HepG2 (cell line): ENCODE results near the gene ARL11. TPM values are rescaled to one million over a fixed set of nuclear protein-coding genes. Genes with fewer than 3 reads are reported as not detected.

Experiments
- ARID2 ChIP-seq: sonication (generic); formaldehyde crosslinking; IDR thresholded peaks from 2 replicates; pipeline ENCODE4 v1.8.1; 2022; ENCODE audit warnings: mild to moderate bottlenecking, missing genetic modification reagents, borderline replicate concordance
- ARNT2 ChIP-seq: sonication (generic); formaldehyde crosslinking; IDR thresholded peaks from 2 replicates; pipeline ENCODE4 v1.8.0; 2022; ENCODE audit warnings: mild to moderate bottlenecking, low read depth, missing genetic modification reagents, moderate library complexity
- CBX2 ChIP-seq, 2 experiments: fragments of 200-600 bp in 1 of 2; sonication (generic); formaldehyde crosslinking in 1 of 2; IDR thresholded peaks; 2 replicates each; pipeline versions ENCODE4 v1.7.0 to v1.8.1; 2018 to 2022; ENCODE audit warnings: low read depth in 2 of 2, low read length in 1 of 2, mild to moderate bottlenecking in 1 of 2, missing genetic modification reagents in 1 of 2
- CCAR2 ChIP-seq: fragments of 200-400 bp; formaldehyde crosslinking; optimal IDR thresholded peaks from 2 replicates; pipeline ENCODE3; 2018; ENCODE audit warnings: low read depth, mild to moderate bottlenecking, low read length, moderate library complexity
- CHD2 ChIP-seq: IDR thresholded peaks from 2 replicates; pipeline ENCODE4 v1.6.1; 2011; ENCODE audit warnings: low read depth, low read length, improper control_type of control experiment
- DMTF1 ChIP-seq: sonication (generic); formaldehyde crosslinking; IDR thresholded peaks from 2 replicates; pipeline ENCODE4 v1.4.0; 2020; ENCODE audit warnings: mild to moderate bottlenecking, missing genetic modification reagents
- FOXK1 ChIP-seq: sonication (generic); formaldehyde crosslinking; IDR thresholded peaks from 2 replicates; pipeline ENCODE4 v1.4.0; 2020; ENCODE audit warnings: low read depth, missing genetic modification reagents, borderline replicate concordance
- GTF3A ChIP-seq: sonication (generic); formaldehyde crosslinking; conservative IDR thresholded peaks from 2 replicates; pipeline ENCODE4 v1.4.0; 2020; ENCODE audit warnings: mild to moderate bottlenecking, missing genetic modification reagents
- IKZF4 ChIP-seq: sonication (generic); formaldehyde crosslinking; IDR thresholded peaks from 2 replicates; pipeline ENCODE4 v1.5.1; 2020; ENCODE audit warnings: borderline replicate concordance, mild to moderate bottlenecking, low read depth, missing genetic modification reagents; ENCODE audit errors: not compliant biosample characterization
- KAT2B ChIP-seq: fragments of 150-350 bp; IDR thresholded peaks from 2 replicates; pipeline ENCODE4 v1.6.1; 2014; ENCODE audit warnings: low read depth, low read length, borderline replicate concordance
- MED13 ChIP-seq: sonication (generic); formaldehyde crosslinking; IDR thresholded peaks from 2 replicates; pipeline ENCODE4 v1.5.0; 2020; ENCODE audit warnings: missing genetic modification reagents
- MLLT10 ChIP-seq: sonication (generic); formaldehyde crosslinking; IDR thresholded peaks from 2 replicates; pipeline ENCODE4 v1.4.0; 2020; ENCODE audit warnings: missing genetic modification reagents
- MXD1 ChIP-seq: sonication (generic); formaldehyde crosslinking; IDR thresholded peaks from 2 replicates; pipeline ENCODE4 v1.4.0; 2020; ENCODE audit warnings: mild to moderate bottlenecking, missing genetic modification reagents
- SMC3 ChIP-seq: IDR thresholded peaks from 2 replicates; pipeline ENCODE4 v1.6.1; 2011; ENCODE audit warnings: low read length, improper control_type of control experiment
- SPEN ChIP-seq: sonication (generic); formaldehyde crosslinking; IDR thresholded peaks from 2 replicates; pipeline ENCODE4 v1.5.1; 2020; ENCODE audit warnings: low read depth, mild to moderate bottlenecking, missing genetic modification reagents
- STAT6 ChIP-seq: sonication (generic); formaldehyde crosslinking; IDR thresholded peaks from 2 replicates; pipeline ENCODE4 v1.4.0; 2020; ENCODE audit warnings: missing genetic modification reagents, mild to moderate bottlenecking, borderline replicate concordance
- TOE1 ChIP-seq: sonication (generic); formaldehyde crosslinking; IDR thresholded peaks from 2 replicates; pipeline ENCODE4 v1.4.0; 2020; ENCODE audit warnings: mild to moderate bottlenecking, missing genetic modification reagents
- ZBTB1 ChIP-seq: sonication (generic); formaldehyde crosslinking; IDR thresholded peaks from 2 replicates; pipeline ENCODE4 v1.4.0; 2020; ENCODE audit warnings: missing genetic modification reagents, borderline replicate concordance
- ZBTB8A ChIP-seq: sonication (generic); formaldehyde crosslinking; IDR thresholded peaks from 2 replicates; pipeline ENCODE4 v1.4.0; 2020; ENCODE audit warnings: mild to moderate bottlenecking, low read depth, missing genetic modification reagents, borderline replicate concordance
- ZKSCAN5 ChIP-seq: sonication (generic); formaldehyde crosslinking; IDR thresholded peaks from 2 replicates; pipeline ENCODE4 v1.5.1; 2020; ENCODE audit warnings: mild to moderate bottlenecking, missing genetic modification reagents
- ZNF225 ChIP-seq: sonication (generic); formaldehyde crosslinking; IDR thresholded peaks from 2 replicates; pipeline ENCODE4 v1.4.0; 2020; ENCODE audit warnings: mild to moderate bottlenecking, missing genetic modification reagents
- ZNF430 ChIP-seq: sonication (generic); formaldehyde crosslinking; IDR thresholded peaks from 2 replicates; pipeline ENCODE4 v1.9.0; 2021; ENCODE audit warnings: mild to moderate bottlenecking, missing genetic modification reagents
- ZNF446 ChIP-seq: sonication (generic); formaldehyde crosslinking; IDR thresholded peaks from 2 replicates; pipeline ENCODE4 v1.5.0; 2020; ENCODE audit warnings: mild to moderate bottlenecking, missing genetic modification reagents
- ZNF616 ChIP-seq: sonication (generic); formaldehyde crosslinking; IDR thresholded peaks from 2 replicates; pipeline ENCODE4 v1.5.0; 2020; ENCODE audit warnings: low read depth, mild to moderate bottlenecking, missing genetic modification reagents
- ZNF782 ChIP-seq: sonication (generic); formaldehyde crosslinking; IDR thresholded peaks from 2 replicates; pipeline ENCODE4 v1.4.0; 2020; ENCODE audit warnings: missing genetic modification reagents, mild to moderate bottlenecking, borderline replicate concordance
- ZSCAN25 ChIP-seq: sonication (generic); formaldehyde crosslinking; IDR thresholded peaks from 2 replicates; pipeline ENCODE4 v1.8.0; 2022; ENCODE audit warnings: mild to moderate bottlenecking, missing genetic modification reagents
- polyA plus RNA-seq, 8 experiments: library from polyadenylated mRNA; depleted of rRNA in 3 of 8; stranded (reverse) in 7 of 8; unstranded in 1 of 8; fragments of >200 nt; fragmentation: Illumina TruSeq in 4 of 8; extraction: Trizol in 4 of 8; gene quantifications; 2 replicates each; pipeline versions ENCODE4 v1.2.1 to v1.2.3, GENCODE V29; 2011 to 2016; ENCODE audit warnings: low read depth in 4 of 8, missing spikeins in 1 of 8, mixed read lengths in 1 of 8; ENCODE audit not compliant: insufficient read depth in 1 of 8
- total RNA-seq, 5 experiments: library from RNA; depleted of rRNA; stranded (reverse); fragments of >200 nt; fragmentation: Illumina TruSeq; extraction: Trizol; gene quantifications; 2 replicates each; pipeline ENCODE4 v1.2.3, GENCODE V29; 2016; ENCODE audit warnings: low read depth in 1 of 5

ARL11 gene
- total and polyA plus RNA-seq, 2 of the 13 experiments (the other 11 are each of a cell fraction or from before 2014, with no cell fraction given): 0.04 to 0.22 TPM

GRCh38 chr13:49625392-49626079 lies 2.8 kb upstream of the ARL11 start (continued):
- no peak for TF ChIP-seq DMTF1 (CRISPR knock-in tag)
- TF ChIP-seq IKZF4 (CRISPR knock-in tag): peak; percentile 49
- peak; percentile 53; the same call in 1 of the 2 replicates for TF ChIP-seq ZNF430
- TF ChIP-seq ZNF782 (CRISPR knock-in tag): no peak
- TF ChIP-seq CHD2: no peak
- peak; percentile 67 for TF ChIP-seq SPEN
- no peak for TF ChIP-seq MXD1 (CRISPR knock-in tag)
- TF ChIP-seq CCAR2: no peak
- TF ChIP-seq ZNF225 (CRISPR knock-in tag): no peak
- no peak for TF ChIP-seq MLLT10 (CRISPR knock-in tag)
- no peak for TF ChIP-seq ZKSCAN5
- no peak for TF ChIP-seq STAT6 (CRISPR knock-in tag)
- TF ChIP-seq ZBTB8A (CRISPR knock-in tag): no peak
- TF ChIP-seq ZSCAN25 (CRISPR knock-in tag): 0 out of 2 replicates have a peak, but pooled peaks have one; percentile 42
- 0 out of 2 replicates have a peak, but pooled peaks have one; percentile 42 for TF ChIP-seq ZNF616 (CRISPR knock-in tag)
- no peak for TF ChIP-seq ARNT2 (CRISPR knock-in tag)
- no peak for TF ChIP-seq SMC3
- TF ChIP-seq TOE1 (CRISPR knock-in tag): no peak
- no peak for TF ChIP-seq MED13 (CRISPR knock-in tag)
- TF ChIP-seq ZBTB1: no peak
- TF ChIP-seq FOXK1 (CRISPR knock-in tag): peak; percentile 15; the same call in 1 of the 2 replicates
- no peak for TF ChIP-seq ARID2 (CRISPR knock-in tag)
- TF ChIP-seq KAT2B: no peak
- no peak for TF ChIP-seq CBX2 (IDR thresholded peaks at IDR 0.05; ENCODE audit: low read depth, low read length)
- no peak for TF ChIP-seq CBX2 (CRISPR knock-in tag; IDR thresholded peaks at IDR 0.05; ENCODE audit: low read depth)
- TF ChIP-seq ZNF446 (CRISPR knock-in tag): no peak
- no peak for TF ChIP-seq GTF3A (CRISPR knock-in tag)
